Measurements from ENCODE around the gene SUPT4H1.

SUPT4H1 gene

GRCh38 chr17:58302919-58303585 is 48.9 kb downstream of the SUPT4H1 start:
- no peak for DNase-seq

DNA sequence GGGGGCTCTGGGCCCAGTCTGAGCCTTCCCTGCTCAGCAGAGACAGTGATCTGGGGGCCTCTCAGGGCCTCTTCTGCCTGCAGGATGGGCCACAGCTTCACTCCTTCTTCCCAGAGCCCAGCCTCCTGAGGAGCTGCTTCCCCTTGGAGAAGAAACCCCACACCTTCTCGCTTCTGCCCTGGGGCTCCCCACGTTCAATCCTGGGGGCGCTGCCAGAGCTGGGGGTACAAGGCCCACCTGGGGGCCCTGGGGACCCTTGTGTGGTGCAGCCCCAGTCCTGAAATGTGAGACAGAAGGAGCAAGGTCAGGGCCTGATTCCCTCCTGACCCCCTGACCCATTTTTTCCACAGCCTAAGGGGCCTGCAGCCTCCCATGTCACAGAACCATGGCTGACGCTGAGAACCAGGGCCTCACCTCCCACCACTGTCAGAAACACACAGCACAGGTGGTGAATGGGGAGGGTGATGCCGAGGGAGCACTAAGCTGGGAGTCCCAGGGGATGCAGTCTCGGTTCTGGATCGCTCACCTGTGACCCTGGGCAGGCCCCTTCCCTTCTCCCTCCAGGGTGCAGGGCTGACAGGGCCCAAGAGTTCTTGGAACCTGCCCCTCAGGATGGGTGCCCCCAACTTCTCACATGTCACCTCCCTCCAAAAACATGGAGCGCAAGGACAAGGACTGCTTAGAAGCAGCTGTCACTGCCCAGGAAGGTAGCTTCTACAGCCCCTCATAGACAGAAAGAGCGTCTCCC is 49.7 kb downstream of the SUPT4H1 start:
- DNase-seq = no peak

DNA sequence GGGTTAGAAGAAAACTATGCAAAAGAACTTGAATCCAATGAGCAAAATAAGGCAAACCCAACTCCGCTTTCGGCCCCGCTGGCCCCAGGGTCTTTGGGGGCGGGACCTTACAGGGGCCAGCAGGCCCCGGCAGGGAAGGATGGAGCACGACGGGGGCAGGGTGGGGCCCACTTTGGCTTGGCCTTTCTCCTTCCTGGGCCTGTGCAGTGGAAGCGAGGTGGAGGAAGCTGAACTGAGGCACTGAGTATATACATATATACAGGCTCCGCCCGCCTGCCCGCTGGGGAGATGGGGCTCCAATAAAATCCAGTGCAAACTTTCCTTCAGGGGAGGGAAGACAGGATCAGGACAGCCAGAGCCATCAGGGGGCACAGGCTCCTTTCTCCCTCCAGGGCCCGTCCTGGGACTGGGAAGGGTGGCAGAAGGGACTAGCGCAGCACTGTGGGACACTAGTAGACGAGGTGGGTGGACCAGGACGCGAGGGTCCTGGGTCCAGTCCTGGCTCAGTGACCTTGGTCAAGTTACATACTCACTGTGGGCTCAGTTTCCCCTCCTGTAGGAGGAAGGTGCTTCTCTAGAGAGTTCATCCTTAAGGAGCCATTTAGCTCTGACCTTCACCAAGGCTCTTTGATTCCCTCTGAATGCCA is 50.4 kb downstream of the SUPT4H1 start:
- DNase-seq = no peak

GRCh38 chr17:58300336-58300735 is 51.7 kb downstream of the SUPT4H1 start:
- no peak for DNase-seq

Data from activated CD4-positive, alpha-beta T cell treated with anti-CD3 and anti-CD28 coated beads, Interleukin-2, amount 50 U/mL, for 48 hours (primary cell).